ENCODE data around the gene NOVA2.

GRCh38 chr19:46016426-46017094, 42.9 kb upstream of the NOVA2 start:
- TF ChIP-seq CTCF (IDR thresholded peaks at IDR 0.05; ENCODE audit: poor library complexity, severe bottlenecking) = peak; percentile 68
- no peak for TF ChIP-seq EZH2 (IDR thresholded peaks at IDR 0.05; ENCODE audit: borderline replicate concordance, insufficient read depth, low read length, poor library complexity, severe bottlenecking)
- TF ChIP-seq RAD21 (conservative IDR thresholded peaks at IDR 0.05) = peak; percentile 53
- TF ChIP-seq POLR2AphosphoS5 (IDR thresholded peaks at IDR 0.05) = no peak
- no peak for TF ChIP-seq EP300 (conservative IDR thresholded peaks at IDR 0.05; ENCODE audit: poor library complexity, severe bottlenecking)
- no peak for TF ChIP-seq TAF1 (IDR thresholded peaks at IDR 0.05; ENCODE audit: low read depth)
- TF ChIP-seq REST (IDR thresholded peaks at IDR 0.05; ENCODE audit: borderline replicate concordance) = no peak
- no peak for TF ChIP-seq MXI1 (conservative IDR thresholded peaks at IDR 0.05; ENCODE audit: poor library complexity, severe bottlenecking)

All from neural cell (in vitro differentiated cells).